Adipose tissue (tissue), 3 donors: Measurements from ENCODE around the gene LOXL1. TPM values are rescaled to one million over a fixed set of nuclear protein-coding genes. Genes with fewer than 3 reads are reported as not detected.

Source experiments
- H3K27ac ChIP-seq: one replicate; pipeline ENCODE4 v1.5.1; 2013; ENCODE audit warnings: low read depth, low read length
- WGBS, 3 donors: extraction: QIAGEN DNeasy Blood & Tissue Kit; methylation state at CpG; one replicate each; pipeline ENCODE4 v1.1.7; 2013; 5-methylcytosine and 5-hydroxymethylcytosine counted together
- polyA plus RNA-seq, 3 donors: library from polyadenylated mRNA; stranded (reverse); fragments of 200-250 nt; gene quantifications; one replicate each; pipeline ENCODE4 v1.2.3, GENCODE V29; 2013
- donor health status: healthy with polysubstance abuse.
- donor health status: Bipolar disorder and iron deficiency.
- donor health status: healthy.

Gene LOXL1
- polyA plus RNA-seq, 3 donors, result 4.2 to 15.7 (median 6.7) TPM

DNA sequence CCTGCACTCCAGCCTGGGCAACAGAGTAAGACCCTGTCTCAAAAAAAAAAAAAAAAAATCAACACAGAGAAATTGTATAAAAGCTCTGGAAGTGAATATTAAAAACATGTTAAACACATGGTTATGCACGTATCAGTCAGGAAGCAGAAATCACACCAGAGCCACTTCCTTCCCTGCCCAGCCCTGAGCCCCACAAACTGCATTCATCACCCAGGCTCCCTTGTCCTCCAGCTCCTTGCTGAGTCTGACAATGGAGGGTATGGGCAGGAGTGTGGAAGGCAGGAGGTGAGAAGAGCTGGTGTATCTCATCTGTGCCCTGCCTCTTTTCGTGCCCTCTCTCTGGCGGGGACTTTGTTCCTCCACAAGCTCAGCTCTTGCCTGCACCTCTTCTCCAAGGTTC, 12.1 kb upstream of the LOXL1 start:
- WGBS, 3 donors, result 38 to 89% (median 52%) methylated on average over 3 of the region's 3 CpGs
- H3K27ac ChIP-seq, result no peak overlapping the region

DNA sequence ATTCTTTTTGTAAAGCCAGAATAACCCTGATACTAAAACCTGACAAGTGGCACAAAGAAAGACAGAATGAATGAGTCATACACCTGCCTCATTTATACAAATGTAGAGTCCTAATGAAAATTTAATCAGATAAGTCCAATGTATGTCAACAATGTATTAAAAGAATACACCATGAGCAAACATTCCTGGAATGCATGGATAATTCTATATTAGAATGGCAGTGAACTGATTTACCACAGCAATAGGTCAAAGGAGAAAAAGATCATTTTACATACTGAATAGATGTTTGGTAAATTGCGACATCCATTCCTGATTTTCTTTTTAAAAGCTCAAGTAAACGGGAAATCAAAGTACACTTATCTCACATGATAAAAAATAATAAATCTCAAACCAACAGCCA, 11.2 kb upstream of the LOXL1 start:
- 71 to 77% (median 72%) methylated on average over 2 of the region's 2 CpGs for WGBS, 3 donors
- H3K27ac ChIP-seq, result no peak overlapping the region

DNA sequence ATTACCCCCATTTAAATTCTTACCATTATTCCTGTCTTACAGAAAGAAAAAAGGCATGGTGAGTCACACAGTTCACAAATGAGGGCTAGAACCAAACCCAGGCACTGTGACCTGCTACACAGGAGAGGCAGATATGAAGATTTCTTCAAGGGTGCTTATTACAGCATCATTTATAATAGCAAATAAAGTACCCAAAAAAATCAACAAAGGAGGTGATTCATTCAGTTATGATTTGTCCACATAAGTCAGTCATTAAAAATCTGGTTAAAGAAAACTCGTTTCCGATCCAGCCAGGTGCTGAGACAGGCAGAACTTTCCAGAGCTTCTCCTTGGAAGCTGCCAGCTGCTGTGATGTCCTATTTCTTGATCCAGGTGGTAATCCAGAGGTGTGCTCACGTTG, 7.5 kb upstream of the LOXL1 start:
- WGBS, 3 donors, result 86 to 96% (median 90%) methylated on average over 3 of the region's 3 CpGs
- H3K27ac ChIP-seq, result no peak overlapping the region

- no peak overlapping the region for H3K27ac ChIP-seq
- 75 to 89% (median 76%) methylated on average over 6 of the region's 6 CpGs for WGBS, 3 donors
Measured at GRCh38 chr15:73919706-73920105, 6.6 kb upstream of the LOXL1 start.

DNA sequence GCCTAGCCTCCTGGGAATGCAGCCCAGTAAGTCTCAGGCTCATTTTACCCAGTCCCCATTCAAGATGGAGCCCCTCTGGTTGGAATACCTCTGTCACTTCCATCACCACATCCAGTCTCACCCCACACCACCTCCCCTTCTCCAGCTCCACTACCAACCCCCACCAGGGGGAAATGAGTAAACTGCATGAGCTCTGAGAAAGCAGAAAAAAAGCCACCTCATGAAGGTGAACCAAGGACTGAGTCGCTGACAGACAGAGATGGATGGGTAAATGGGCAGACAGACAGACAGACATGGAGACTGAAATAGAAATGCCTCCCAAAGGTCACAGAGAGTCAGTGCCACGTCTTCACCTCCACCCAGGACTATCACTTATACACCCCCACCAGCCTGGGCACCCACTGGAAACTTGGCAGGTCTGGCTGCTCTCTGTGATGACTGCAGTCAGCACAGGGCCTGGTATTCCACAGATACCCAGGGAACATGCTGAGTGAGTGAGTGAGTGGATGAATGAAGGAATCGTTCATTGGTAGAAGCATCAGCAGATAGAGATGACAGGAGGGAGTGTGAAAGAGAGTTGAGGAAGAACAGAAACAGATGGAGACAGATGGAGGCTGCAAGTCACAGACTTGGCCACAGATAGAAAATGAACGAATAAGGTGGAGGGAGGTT, 4.9 kb upstream of the LOXL1 start:
- no peak overlapping the region for H3K27ac ChIP-seq
- WGBS, 3 donors, result 65 to 76% (median 73%) methylated on average over 4 of the region's 4 CpGs

- H3K27ac ChIP-seq, result no peak overlapping the region
- WGBS, 3 donors, result 21 to 50% (median 29%) methylated on average over 19 of the region's 19 CpGs
Measured at GRCh38 chr15:73922186-73923151, 3.8 kb upstream of the LOXL1 start.

GRCh38 chr15:73923156-73923487, 3.1 kb upstream of the LOXL1 start:
- no peak overlapping the region for H3K27ac ChIP-seq
- WGBS, 3 donors, result 52 to 72% (median 57%) methylated on average over 7 of the region's 7 CpGs

GRCh38 chr15:73923488-73924164, 2.6 kb upstream of the LOXL1 start:
- WGBS, 3 donors, result 54 to 69% (median 61%) methylated on average over 6 of the region's 6 CpGs
- H3K27ac ChIP-seq, result no peak overlapping the region

GRCh38 chr15:73924171-73924921, 1.9 kb upstream of the LOXL1 start:
- H3K27ac ChIP-seq, result no peak overlapping the region
- WGBS, 3 donors, result 28 to 62% (median 31%) methylated on average over 12 of the region's 12 CpGs

- no peak overlapping the region for H3K27ac ChIP-seq
- WGBS, 3 donors, result 57 to 68% (median 67%) methylated on average over 8 of the region's 8 CpGs
Measured at GRCh38 chr15:73925848-73926218, 429 bp upstream of the LOXL1 start.

GRCh38 chr15:73927003-73927475, 777 bp downstream of the LOXL1 start:
- H3K27ac ChIP-seq, result no peak overlapping the region
- WGBS, 3 donors, result 1 to 2% (median 1%) methylated on average over 45 to 65 of the region's 65 CpGs

DNA sequence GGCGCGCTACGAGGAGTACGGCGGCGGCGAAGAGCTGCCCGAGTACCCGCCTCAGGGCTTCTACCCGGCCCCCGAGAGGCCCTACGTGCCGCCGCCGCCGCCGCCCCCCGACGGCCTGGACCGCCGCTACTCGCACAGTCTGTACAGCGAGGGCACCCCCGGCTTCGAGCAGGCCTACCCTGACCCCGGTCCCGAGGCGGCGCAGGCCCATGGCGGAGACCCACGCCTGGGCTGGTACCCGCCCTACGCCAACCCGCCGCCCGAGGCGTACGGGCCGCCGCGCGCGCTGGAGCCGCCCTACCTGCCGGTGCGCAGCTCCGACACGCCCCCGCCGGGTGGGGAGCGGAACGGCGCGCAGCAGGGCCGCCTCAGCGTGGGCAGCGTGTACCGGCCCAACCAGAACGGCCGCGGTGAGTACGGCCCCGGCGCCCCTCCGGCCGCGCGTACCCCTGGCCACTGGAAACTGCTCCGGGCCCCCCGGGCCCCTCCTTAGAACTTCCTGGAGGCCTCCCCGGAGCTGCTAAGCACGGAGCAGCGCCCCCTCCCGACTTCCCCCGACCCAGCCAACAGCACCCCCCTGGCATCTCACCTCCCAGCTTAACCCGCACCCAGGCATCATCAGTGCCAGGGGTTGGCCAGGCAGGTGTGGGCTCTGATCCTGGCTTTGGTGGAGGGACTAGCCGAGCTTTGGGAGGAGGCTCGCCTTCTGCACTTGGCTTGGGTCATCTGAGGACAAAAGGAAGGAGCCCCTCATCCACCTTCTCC, 1.4 kb downstream of the LOXL1 start:
- 1% methylated on average over 54 to 78 of the region's 78 CpGs for WGBS, 3 donors
- no peak overlapping the region for H3K27ac ChIP-seq

GRCh38 chr15:73928241-73928579, 1.9 kb downstream of the LOXL1 start:
- WGBS, 3 donors, result 67 to 69% (median 67%) methylated on average over 3 of the region's 3 CpGs
- H3K27ac ChIP-seq, result no peak overlapping the region

DNA sequence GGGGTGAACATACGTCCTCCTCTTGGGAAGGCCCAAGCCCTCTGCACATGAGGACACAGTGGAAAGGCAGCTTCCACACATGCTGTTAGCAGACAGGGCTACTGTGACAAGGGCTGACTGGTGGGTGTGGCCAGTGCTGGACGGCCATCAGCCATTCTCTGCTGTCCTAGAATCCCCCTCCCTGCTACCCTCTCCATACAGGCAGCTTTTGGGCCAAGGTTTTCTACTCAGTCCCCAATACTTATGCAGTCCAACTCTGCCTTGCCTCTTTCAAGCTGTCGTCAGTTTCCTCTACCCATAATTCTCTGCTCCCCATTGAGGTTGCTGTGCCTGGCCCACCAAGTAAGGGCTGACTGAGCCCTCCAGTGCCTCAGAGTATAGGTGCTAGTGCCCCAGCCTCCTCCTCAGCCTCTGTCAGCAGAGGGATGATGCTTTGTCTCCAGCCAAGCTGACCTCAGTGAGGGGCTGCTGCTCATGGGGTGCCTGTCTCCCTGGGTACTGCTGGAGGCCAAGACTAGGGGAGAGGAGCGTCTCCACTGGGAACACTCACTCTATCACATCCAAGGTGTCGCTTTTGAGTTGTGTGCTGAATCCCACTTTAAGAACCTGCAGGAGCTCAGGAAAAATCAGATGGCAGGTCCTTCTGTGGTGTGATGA, 2.8 kb downstream of the LOXL1 start:
- 58 to 66% (median 64%) methylated on average over 5 of the region's 5 CpGs for WGBS, 3 donors
- no peak overlapping the region for H3K27ac ChIP-seq

GRCh38 chr15:73930371-73930770, 4.1 kb downstream of the LOXL1 start:
- WGBS, 3 donors, result 62 to 78% (median 74%) methylated on average over 8 of the region's 8 CpGs
- H3K27ac ChIP-seq, result no peak overlapping the region

- whole genome bisulfite sequencing, 3 donors, result 69 to 86% (median 74%) methylated on average over 7 of the region's 7 CpGs
- H3K27ac ChIP-seq, result no peak overlapping the region
Measured at GRCh38 chr15:73930790-73931281, 4.6 kb downstream of the LOXL1 start.

DNA sequence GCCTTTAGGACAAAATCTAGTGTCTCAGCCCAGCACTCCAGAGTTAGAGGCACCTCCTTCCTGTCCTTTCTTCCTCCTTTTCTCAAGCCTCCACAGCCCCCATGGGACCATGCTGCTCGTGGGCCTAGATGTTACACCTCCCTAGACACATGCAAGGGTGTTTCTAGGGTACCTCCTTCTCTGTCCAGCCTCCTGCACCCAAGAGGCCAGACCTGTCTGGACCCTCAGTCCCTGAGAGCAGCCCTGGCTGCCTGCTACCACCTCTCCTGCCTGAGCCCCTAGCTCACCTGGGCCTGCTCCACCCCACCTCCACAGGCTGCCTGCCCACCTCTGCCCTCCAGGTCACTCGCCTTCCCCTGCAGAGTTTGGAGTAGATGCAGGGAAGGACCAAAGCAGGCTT, 5.2 kb downstream of the LOXL1 start:
- H3K27ac ChIP-seq, result no peak overlapping the region
- WGBS, 3 donors, result 58 to 62% (median 59%) methylated on average over 2 of the region's 2 CpGs
